BJ (cell line): ENCODE data around the gene CENPC. TPM values are rescaled to one million over a fixed set of nuclear protein-coding genes. Genes with fewer than 3 reads are reported as not detected.

Experiments used
- CTCF ChIA-PET: fragments of 350-600 bp; formaldehyde crosslinking; extraction: SDS; loops from one replicate; lab custom pipeline; 2021; ENCODE audit warnings: antibody characterized with exemption, inconsistent platforms; lab: Yijun Ruan, JAX
- POLR2A ChIA-PET: fragments of 300-600 bp; sonication (Branson Sonifier 250); formaldehyde crosslinking; extraction: SDS; loops from one replicate; lab custom pipeline; 2021; ENCODE audit warnings: antibody characterized with exemption; lab: Charles Lee
- DNase-seq: peaks from one replicate; pipeline ENCODE4 v3.0.0-alpha.2; 2011; ENCODE audit warnings: low read depth
- H3K27me3 ChIP-seq: 2 replicates; pipeline ENCODE4 v1.6.0; 2011; ENCODE audit warnings: low read length; ENCODE audit not compliant: control insufficient read depth, insufficient read depth
- H3K36me3 ChIP-seq: 2 replicates; pipeline ENCODE4 v1.5.1; 2011; ENCODE audit warnings: low read length; ENCODE audit not compliant: control insufficient read depth, insufficient read depth
- H3K4me3 ChIP-seq: 2 replicates; pipeline ENCODE4 v1.5.1; 2011; ENCODE audit warnings: low read depth, mild to moderate bottlenecking, control low read depth, low read length
- polyA plus RNA-seq: library from polyadenylated mRNA; depleted of rRNA; stranded (reverse); fragments of >200 nt; gene quantifications from 2 replicates; pipeline ENCODE4 v1.2.3, GENCODE V29; 2011
- TF ChIP-seq, protein P1 (sequence below): IDR thresholded peaks from 2 replicates; pipeline ENCODE4 v1.5.1; 2011; ENCODE audit warnings: low read depth, mild to moderate bottlenecking, control low read depth, inconsistent platforms, low read length, moderate library complexity; ENCODE audit not compliant: insufficient read depth

The CENPC gene
- polyA plus RNA-seq, 1 experiment: 3.6 TPM

DNA sequence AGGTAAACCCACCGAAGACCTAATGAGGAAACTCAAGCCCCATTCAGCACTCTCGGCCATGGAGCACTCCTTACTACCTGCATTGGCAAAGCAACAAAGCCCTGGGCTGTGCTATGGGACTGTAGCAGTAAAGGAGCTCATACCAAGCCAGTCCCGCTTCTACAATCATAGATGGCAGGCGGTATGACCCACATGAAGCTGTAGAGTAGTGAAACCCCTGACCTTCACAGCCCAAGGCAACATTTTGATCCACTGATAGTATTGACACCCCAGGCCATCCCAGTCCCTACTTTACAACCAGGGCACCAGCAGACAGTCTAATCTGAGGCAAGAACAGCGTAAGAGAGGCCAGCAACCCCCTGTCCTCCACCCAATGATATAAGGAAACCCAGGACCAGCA is 25.2 kb downstream of the CENPC start:
- Histone ChIP-seq H3K4me3 (no peak overlapping the region), H3K27me3 (no peaks in the 10 kb centered on the region), H3K36me3 (peaks cover 3% of the 10 kb centered on the region; the same call in 1 of the 2 replicates)
- TF ChIP-seq, protein P1, sequence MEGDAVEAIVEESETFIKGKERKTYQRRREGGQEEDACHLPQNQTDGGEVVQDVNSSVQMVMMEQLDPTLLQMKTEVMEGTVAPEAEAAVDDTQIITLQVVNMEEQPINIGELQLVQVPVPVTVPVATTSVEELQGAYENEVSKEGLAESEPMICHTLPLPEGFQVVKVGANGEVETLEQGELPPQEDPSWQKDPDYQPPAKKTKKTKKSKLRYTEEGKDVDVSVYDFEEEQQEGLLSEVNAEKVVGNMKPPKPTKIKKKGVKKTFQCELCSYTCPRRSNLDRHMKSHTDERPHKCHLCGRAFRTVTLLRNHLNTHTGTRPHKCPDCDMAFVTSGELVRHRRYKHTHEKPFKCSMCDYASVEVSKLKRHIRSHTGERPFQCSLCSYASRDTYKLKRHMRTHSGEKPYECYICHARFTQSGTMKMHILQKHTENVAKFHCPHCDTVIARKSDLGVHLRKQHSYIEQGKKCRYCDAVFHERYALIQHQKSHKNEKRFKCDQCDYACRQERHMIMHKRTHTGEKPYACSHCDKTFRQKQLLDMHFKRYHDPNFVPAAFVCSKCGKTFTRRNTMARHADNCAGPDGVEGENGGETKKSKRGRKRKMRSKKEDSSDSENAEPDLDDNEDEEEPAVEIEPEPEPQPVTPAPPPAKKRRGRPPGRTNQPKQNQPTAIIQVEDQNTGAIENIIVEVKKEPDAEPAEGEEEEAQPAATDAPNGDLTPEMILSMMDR: no peak
- CTCF ChIA-PET: interaction anchor here (0.6 kb wide), 1 partner anchor 8 kb away, joined by 3 read pairs; no protein-coding TSS in a partner anchor
- POLR2A ChIA-PET: no interaction called here
- DNase-seq: no peak

DNA sequence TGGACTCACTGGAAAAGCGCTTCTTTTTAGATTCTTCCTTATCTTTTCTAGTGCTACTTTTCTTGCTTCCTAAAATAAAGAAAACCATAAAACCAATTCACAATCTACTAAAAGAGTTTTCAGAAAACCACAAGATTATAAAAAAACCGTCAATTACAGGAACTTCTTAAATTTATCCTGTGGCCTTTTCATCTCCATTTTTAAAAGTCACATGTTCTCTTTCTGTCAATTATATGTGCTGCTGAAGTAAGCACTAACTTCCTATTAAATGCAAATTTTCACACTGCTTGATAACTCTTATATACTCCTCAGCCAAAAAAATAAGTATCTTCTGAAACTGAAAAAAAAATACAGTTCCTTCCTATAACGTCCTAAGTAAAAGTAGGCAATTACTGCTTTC is 32.8 kb downstream of the CENPC start:
- ChIA-PET POLR2A (no interaction called here), CTCF (interaction anchor here (0.7 kb wide), 1 partner anchor 8 kb away, joined by 3 read pairs; no protein-coding TSS in a partner anchor)
- Histone ChIP-seq H3K27me3 (no peaks in the 10 kb centered on the region), H3K36me3 (peaks cover 2% of the 10 kb centered on the region), H3K4me3 (no peak overlapping the region)
- TF ChIP-seq, protein P1: no peak
- DNase-seq: no peak

DNA sequence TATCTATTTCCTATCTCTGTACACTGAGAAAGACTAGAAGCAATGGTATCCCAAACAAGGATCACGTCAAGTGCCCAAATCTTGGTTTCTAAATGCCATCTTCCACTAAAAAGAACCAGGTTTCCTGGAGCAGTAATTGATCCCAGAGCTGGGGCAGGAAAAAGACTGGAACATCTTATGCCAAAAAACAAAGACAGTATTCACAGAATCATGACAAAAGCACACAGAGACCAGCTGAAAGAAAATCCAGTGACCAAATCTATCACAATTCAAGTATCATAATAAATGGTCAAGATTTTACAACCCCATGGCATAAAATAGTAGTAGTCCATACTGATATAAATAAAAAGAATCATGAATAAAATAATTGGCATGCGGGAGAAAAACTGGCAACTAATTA is 44.9 kb downstream of the CENPC start:
- POLR2A ChIA-PET: no interaction called here
- TF ChIP-seq, protein P1: no peak

DNA sequence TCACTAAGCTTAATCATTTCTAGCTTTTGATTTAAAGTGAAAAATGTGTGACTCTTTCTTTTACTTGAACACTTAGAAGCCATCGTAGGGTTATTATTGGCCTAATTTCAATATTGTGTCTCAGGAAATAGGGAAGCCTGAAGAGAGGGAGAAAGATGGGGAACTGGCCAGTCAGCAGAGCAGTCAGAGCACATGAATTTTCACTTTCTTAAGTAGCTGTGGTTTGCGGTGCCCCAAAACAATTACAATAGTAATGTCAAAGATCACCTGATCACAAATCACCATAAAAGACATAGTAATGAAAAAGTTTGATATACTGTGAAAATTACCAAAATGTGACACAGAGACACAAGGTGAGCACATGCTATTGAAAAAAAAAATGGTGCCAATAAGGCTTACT is 45.5 kb downstream of the CENPC start:
- ChIA-PET POLR2A (no interaction called here), CTCF (interaction anchor here (1.3 kb wide), 1 partner anchor 16 kb away, joined by 3 read pairs; no protein-coding TSS in a partner anchor)
- no peaks in the 10 kb centered on the region for H3K27me3 ChIP-seq
- TF ChIP-seq, protein P1: no peak
- no peak overlapping the region for H3K4me3 ChIP-seq
- no peak for DNase-seq
- H3K36me3 ChIP-seq: peaks cover 3% of the 10 kb centered on the region

More for the DNA sequence above, 44.9 kb downstream of the CENPC start:
- H3K4me3 ChIP-seq: no peak overlapping the region
- no peak for DNase-seq
- H3K36me3 ChIP-seq: peaks cover 3% of the 10 kb centered on the region
- CTCF ChIA-PET: no interaction called here
- no peaks in the 10 kb centered on the region for H3K27me3 ChIP-seq

DNA sequence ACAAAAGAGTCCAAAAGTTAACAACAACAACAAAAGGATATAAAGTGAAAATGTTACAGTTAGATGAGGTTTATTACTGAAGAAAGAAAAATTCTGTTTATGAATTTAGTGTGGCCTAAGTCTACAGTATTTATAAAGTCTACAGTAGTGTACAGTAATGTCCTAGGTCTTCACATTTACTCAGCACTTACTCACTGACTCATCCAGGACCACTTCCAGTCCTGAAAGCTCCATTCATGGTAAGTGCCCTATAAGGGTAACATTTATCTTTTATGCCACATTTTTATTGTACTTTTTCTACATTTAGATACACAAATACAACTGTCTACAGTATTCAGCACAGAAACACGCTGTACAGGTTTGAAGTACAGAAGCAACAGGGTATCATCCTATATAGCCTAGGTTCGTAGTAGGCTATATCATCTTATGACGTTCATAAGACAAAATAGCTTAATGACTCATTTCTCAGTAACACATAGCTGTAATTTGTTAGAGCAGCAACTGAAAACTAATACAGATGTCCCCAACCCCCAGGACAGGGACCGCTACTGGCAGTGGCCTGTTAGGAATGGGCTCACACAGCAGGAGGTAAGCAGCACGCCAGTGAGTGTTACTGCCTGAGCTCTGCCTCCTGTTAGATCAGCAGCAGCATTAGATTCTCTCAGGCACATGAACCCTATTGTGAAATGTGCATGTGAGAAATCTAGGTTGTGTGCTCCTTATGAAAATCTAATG is 61.3 kb downstream of the CENPC start:
- Histone ChIP-seq H3K36me3 (no peaks in the 10 kb centered on the region), H3K27me3 (no peaks in the 10 kb centered on the region), H3K4me3 (no peak overlapping the region)
- TF ChIP-seq, protein P1: no peak
- ChIA-PET CTCF (interaction anchor here (0.5 to 1.1 kb wide), 3 partner anchors 13 to 413 kb away, joined by 3 to 4 read pairs (median 3); no protein-coding TSS in a partner anchor), POLR2A (no interaction called here)
- no peak for DNase-seq
